Cardiac fibroblast (primary cell): Measurements from ENCODE around the gene SPI1.

ENCODE experiments used
- DNase-seq, 2 donors: peaks; one replicate each; pipeline versions ENCODE4 v3.0.0 to v3.0.0-alpha.2; 2010; ENCODE audit warnings: low read depth in 2 of 2
- H3K4me3 ChIP-seq, 2 donors: replicated peaks in 1 of 2; 1 replicate in 1 of 2; 2 replicates in 1 of 2; pipeline ENCODE4 v1.5.1; 2011; ENCODE audit warnings: low read depth in 2 of 2, low read length in 2 of 2, mild to moderate bottlenecking in 2 of 2, moderate library complexity in 1 of 2
- TF ChIP-seq, protein P1 (sequence below): IDR thresholded peaks from one replicate; pipeline ENCODE4 v1.5.1; 2011; ENCODE audit warnings: low read depth, mild to moderate bottlenecking, low read length, inconsistent platforms

Gene SPI1

DNA sequence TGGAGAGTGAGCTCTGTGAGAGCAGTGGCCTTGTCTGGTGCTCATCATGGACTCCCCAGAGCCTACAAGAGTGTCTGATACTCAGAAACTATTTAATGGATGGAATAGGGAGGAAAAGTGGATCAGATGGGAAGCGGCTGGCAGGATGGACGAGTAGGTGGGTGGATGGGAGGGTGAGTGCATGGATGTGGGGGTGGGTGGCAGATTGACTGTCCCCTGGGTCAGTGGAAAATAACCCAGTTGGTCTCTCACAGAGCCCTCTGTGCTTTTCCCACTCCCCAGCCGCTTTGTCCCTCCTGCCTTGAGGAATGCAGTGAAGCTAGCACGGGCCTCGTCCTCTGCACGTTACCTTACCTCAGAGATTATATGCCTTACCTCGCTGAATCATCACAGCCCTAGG, 5.9 kb downstream of the SPI1 start:
- TF ChIP-seq, protein P1, sequence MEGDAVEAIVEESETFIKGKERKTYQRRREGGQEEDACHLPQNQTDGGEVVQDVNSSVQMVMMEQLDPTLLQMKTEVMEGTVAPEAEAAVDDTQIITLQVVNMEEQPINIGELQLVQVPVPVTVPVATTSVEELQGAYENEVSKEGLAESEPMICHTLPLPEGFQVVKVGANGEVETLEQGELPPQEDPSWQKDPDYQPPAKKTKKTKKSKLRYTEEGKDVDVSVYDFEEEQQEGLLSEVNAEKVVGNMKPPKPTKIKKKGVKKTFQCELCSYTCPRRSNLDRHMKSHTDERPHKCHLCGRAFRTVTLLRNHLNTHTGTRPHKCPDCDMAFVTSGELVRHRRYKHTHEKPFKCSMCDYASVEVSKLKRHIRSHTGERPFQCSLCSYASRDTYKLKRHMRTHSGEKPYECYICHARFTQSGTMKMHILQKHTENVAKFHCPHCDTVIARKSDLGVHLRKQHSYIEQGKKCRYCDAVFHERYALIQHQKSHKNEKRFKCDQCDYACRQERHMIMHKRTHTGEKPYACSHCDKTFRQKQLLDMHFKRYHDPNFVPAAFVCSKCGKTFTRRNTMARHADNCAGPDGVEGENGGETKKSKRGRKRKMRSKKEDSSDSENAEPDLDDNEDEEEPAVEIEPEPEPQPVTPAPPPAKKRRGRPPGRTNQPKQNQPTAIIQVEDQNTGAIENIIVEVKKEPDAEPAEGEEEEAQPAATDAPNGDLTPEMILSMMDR, result no peak
- DNase-seq, result no peak
- H3K4me3 ChIP-seq, result no peak overlapping the region

DNA sequence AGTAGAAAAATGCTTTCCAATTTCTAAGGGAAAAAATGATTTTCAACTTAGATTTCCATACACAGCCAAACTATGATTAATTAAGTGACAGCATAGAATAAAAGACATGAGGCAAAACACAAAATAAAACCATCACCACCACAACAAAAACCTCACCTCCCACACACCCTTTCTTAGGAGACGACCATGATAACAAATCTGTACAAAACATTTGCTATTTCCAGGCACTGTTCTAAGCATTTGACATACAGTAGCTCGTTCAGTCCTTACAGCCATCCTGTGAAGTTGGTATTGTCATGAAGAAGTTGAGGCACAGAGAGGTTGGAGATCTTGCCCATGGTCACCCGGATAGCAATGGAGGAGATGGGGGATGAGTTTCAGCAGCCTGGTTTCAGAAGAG, 8.7 kb downstream of the SPI1 start:
- no peak for DNase-seq
- TF ChIP-seq, protein P1, result no peak

DNA sequence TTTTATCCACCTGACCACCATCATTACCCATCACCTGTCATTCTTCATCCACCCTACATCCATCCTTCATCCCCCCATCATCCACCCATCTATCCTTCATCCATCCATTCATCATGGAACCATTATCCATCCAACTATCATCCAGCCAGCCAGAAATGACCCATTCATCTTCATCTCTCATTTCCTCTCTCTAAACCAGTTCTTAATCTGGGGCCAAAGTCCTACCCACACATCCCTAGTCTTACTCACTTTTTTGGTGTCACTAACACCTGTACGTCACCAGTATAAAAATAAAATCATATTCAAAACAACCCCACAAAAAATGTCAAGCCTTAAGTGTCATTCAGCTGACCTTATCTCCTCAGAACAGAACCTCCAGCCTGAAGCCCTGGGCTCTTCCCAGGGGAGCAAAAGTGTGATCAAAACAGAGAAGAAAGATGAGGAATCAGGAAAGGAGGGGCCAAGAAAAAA, 12.3 kb downstream of the SPI1 start:
- H3K4me3 ChIP-seq, result no peak overlapping the region
- no peak for DNase-seq
- TF ChIP-seq, protein P1, result no peak

More for the DNA sequence above, 8.7 kb downstream of the SPI1 start:
- no peak overlapping the region for H3K4me3 ChIP-seq

DNA sequence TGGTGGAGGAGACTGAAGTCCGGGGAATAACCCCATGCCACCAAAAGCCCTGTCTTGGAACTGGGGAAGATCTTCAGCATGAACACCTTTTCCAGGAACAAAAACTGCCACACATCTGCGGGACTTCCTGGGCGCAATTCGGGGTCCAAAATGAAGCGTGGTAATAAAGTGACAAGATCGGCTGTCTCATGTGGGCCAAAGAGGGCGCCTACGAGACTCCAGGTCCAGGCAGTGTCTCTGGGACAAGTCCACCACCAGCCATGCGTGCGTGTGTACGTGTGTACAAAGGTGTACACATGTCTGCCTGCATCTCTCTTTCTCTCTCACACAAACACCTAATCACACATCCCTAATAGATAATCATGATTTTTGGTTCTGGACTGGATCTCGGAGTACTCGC, 16.9 kb downstream of the SPI1 start:
- no peak overlapping the region for H3K4me3 ChIP-seq
- TF ChIP-seq, protein P1, result no peak
- DNase-seq, result no peak

DNA sequence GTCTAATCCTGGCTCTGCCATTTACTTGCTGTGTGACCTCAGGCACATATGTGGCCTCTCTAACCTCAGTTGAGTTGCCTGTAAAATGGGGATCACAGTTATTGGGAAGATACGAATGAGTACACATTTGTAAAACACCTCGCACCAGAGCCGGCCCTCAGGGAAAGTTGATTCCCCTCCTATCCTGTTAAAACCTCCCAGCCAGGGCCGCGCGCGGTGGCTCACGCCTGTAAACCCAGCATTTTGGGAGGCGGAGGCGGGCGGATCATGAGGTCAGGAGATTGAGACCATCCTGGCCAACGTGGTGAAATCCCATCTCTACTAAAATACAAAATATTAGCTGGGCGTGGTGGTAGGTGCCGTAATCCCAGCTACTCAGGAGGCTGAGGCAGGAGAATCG, 18.0 kb downstream of the SPI1 start:
- no peak for DNase-seq

DNA sequence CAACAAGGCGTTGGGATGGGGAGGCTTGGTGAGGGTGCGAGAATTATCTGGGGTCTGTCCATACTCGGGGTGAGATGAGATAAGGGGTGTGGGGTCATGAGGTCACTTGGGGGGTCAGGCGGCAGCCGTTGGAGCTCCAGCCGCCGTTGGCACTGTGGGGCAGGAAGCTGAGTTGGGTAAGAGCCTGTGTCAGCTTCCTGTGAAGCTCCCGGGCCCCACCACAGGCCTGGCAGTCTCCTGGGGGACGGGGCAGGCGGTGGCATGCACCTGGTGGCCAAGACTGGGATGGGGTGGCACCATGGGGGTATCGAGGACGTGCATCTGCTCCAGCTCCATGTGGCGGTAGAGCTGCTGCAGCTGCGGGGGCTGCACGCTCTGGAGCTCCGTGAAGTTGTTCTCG, 18.8 kb downstream of the SPI1 start:
- no peak for DNase-seq
- TF ChIP-seq, protein P1, result no peak
- no peak overlapping the region for H3K4me3 ChIP-seq

More for the DNA sequence above, 18.0 kb downstream of the SPI1 start:
- TF ChIP-seq, protein P1, result no peak
- H3K4me3 ChIP-seq, result no peak overlapping the region

DNA sequence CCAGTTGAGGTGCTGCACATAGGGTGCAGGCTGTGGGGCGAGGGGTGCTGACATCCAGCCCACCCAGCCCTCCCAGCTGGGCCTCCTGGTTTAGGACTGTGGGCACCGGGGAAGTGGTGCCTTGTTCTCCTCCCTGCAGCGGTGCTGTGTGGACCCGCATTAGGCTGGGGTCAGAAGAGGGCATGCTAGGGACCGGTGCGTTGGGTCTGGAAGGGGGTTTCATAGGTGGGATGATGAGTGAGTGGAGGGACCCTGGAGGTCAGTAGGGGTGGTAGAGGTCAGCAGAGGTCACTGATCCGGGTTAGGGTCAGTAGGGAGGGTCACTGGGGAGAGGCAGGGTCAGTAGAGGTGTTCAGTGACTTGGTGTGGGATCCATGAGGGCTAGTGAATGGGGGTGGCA, 19.2 kb downstream of the SPI1 start:
- no peak overlapping the region for H3K4me3 ChIP-seq
- no peak for DNase-seq
- TF ChIP-seq, protein P1, result no peak
